NCI-H2171 (cell line): ENCODE results near the gene CNR2.
A peak's percentile ranks its signal among the peaks of the same experiment; 100 is the strongest.
"Not testable (repeated sequence)": the region's sequence is repeated elsewhere in the genome, so short reads cannot be mapped to it uniquely, and the experiment has no call there.

ENCODE experiments used
- DNase-seq: peaks from one replicate; lab custom pipeline; 2025; lab: John Stamatoyannopoulos, UW

CNR2 gene

GRCh38 chr1:23913212-23913880 is at the start of gene CNR2:
Gene CNR2, minus strand, starts transcription at chr1:23913362. Its CDS starts 37,745 bp downstream, at chr1:23875617.
- no peak for DNase-seq

- DNase-seq, result no peak
Observed at GRCh38 chr1:23960291-23961020, 47.3 kb upstream of the CNR2 start.

- peak; percentile 91 for DNase-seq
Observed at GRCh38 chr1:23959461-23960290, 46.5 kb upstream of the CNR2 start, which contains the start of gene PNRC2. Gene PNRC2, plus strand, starts transcription at chr1:23959828. Its CDS starts 1,630 bp downstream, at chr1:23961458.

- peak; percentile 59 for DNase-seq
Observed at GRCh38 chr1:23958810-23959460, 45.8 kb upstream of the CNR2 start.

- not testable (repeated sequence) for DNase-seq
Observed at GRCh38 chr1:23958040-23958809, 45.1 kb upstream of the CNR2 start.

GRCh38 chr1:23957096-23957495 is 43.9 kb upstream of the CNR2 start:
- peak; percentile 91 for DNase-seq

GRCh38 chr1:23953020-23953419 is 39.9 kb upstream of the CNR2 start:
- DNase-seq, result no peak

GRCh38 chr1:23947366-23947765 is 34.2 kb upstream of the CNR2 start:
- no peak for DNase-seq

- no peak for DNase-seq
Observed at GRCh38 chr1:23936481-23937176, 23.5 kb upstream of the CNR2 start.

GRCh38 chr1:23931491-23931880 is 18.3 kb upstream of the CNR2 start:
- no peak for DNase-seq

- no peak for DNase-seq
Observed at GRCh38 chr1:23930861-23931490, 17.8 kb upstream of the CNR2 start.

- DNase-seq, result peak; percentile 4
Observed at GRCh38 chr1:23930270-23930669, 17.1 kb upstream of the CNR2 start.

GRCh38 chr1:23928789-23929188 is 15.6 kb upstream of the CNR2 start:
- DNase-seq, result no peak

- DNase-seq, result no peak
Observed at GRCh38 chr1:23927097-23927496, 13.9 kb upstream of the CNR2 start.

GRCh38 chr1:23925279-23925678 is 12.1 kb upstream of the CNR2 start:
- DNase-seq, result no peak

GRCh38 chr1:23924601-23925000 is 11.4 kb upstream of the CNR2 start:
- no peak for DNase-seq

- DNase-seq, result no peak
Observed at GRCh38 chr1:23923592-23924499, 10.7 kb upstream of the CNR2 start.

GRCh38 chr1:23922321-23922943 is 9.3 kb upstream of the CNR2 start:
- DNase-seq, result no peak
